OCI-LY1 (cell line): ENCODE results near the gene EXD3.
A peak's percentile ranks its signal among the peaks of the same experiment; 100 is the strongest.

Experiments
- CTCF ChIP-seq: fragments of 200-600 bp; sonication (generic), shearing (Covaris generic); IDR thresholded peaks from 2 replicates; pipeline ENCODE4 v1.5.1; 2017; ENCODE audit warnings: mild to moderate bottlenecking, antibody characterized with exemption, low read length, moderate library complexity, mixed read lengths
- EZH2 ChIP-seq: fragments of 200-600 bp; sonication (generic), shearing (Covaris generic); IDR thresholded peaks from 2 replicates; pipeline ENCODE4 v1.8.0; 2017; ENCODE audit warnings: borderline replicate concordance, mixed run types, mild to moderate bottlenecking, antibody characterized with exemption, low read length, moderate library complexity, mixed read lengths

- TF ChIP-seq CTCF (no peak), EZH2 (0 out of 2 replicates have a peak, but pooled peaks have one; percentile 65)
Measured at GRCh38 chr9:137301081-137301947, 121.6 kb downstream of the EXD3 start.
